Spleen (tissue), 11 donors: ENCODE measurements around the gene CPXM2. TPM values are rescaled to one million over a fixed set of nuclear protein-coding genes. Genes with fewer than 3 reads are reported as not detected.

Source experiments
- DNase-seq: peaks from one replicate; pipeline ENCODE4 v3.0.0-alpha.2; 2020
- H3K27ac ChIP-seq, 8 donors: fragments of 200-600 bp; sonication (generic) in 7 of 8; 1 replicate in 4 of 8; 2 replicates in 4 of 8; pipeline versions ENCODE4 v1.5.0 to v1.8.0; 2016 to 2021; ENCODE audit warnings: inconsistent platforms in 4 of 8, mild to moderate bottlenecking in 4 of 8, moderate library complexity in 1 of 8
- H3K27me3 ChIP-seq, 7 donors: fragments of 200-600 bp; sonication (generic) in 6 of 7; replicated peaks in 1 of 7; 1 replicate in 4 of 7; 2 replicates in 3 of 7; pipeline versions ENCODE4 v1.5.0 to v1.8.0; 2016 to 2021; ENCODE audit warnings: inconsistent platforms in 3 of 7, mild to moderate bottlenecking in 1 of 7
- H3K36me3 ChIP-seq, 6 donors: fragments of 200-600 bp; sonication (generic) in 5 of 6; 1 replicate in 4 of 6; 2 replicates in 2 of 6; pipeline versions ENCODE4 v1.5.0 to v1.8.0; 2016 to 2021; ENCODE audit warnings: inconsistent platforms in 2 of 6
- H3K4me1 ChIP-seq, 6 donors: fragments of 200-600 bp; sonication (generic) in 5 of 6; 1 replicate in 3 of 6; 2 replicates in 3 of 6; pipeline versions ENCODE4 v1.5.0 to v1.8.0; 2016 to 2021; ENCODE audit warnings: inconsistent platforms in 3 of 6
- H3K4me3 ChIP-seq, 8 donors: fragments of 200-600 bp; sonication (generic) in 7 of 8; 1 replicate in 4 of 8; 2 replicates in 4 of 8; pipeline versions ENCODE4 v1.5.0 to v1.8.0; 2016 to 2021; ENCODE audit warnings: inconsistent platforms in 4 of 8, mild to moderate bottlenecking in 4 of 8, moderate library complexity in 2 of 8
- H3K9me3 ChIP-seq, 8 donors: fragments of 200-600 bp; sonication (generic) in 7 of 8; 1 replicate in 4 of 8; 2 replicates in 4 of 8; pipeline versions ENCODE4 v1.5.0 to v1.8.0; 2016 to 2021; ENCODE audit warnings: inconsistent platforms in 4 of 8
- CTCF ChIP-seq, 11 experiments: fragments of 200-600 bp in 7 of 11; fragments of 450-650 bp in 4 of 11; sonication (generic) in 4 of 11; IDR thresholded peaks in 8 of 11; conservative IDR thresholded peaks in 3 of 11; 1 replicate in 7 of 11; 2 replicates in 4 of 11; pipeline versions ENCODE4 v1.4.0 to v1.8.0; 2016 to 2021; ENCODE audit warnings: antibody characterized with exemption in 11 of 11, inconsistent platforms in 4 of 11, mild to moderate bottlenecking in 1 of 11
- POLR2A ChIP-seq, 3 donors: fragments of 450-650 bp; IDR thresholded peaks; one replicate each; pipeline ENCODE4 v1.5.1; 2017; ENCODE audit warnings: antibody characterized with exemption in 3 of 3, mild to moderate bottlenecking in 1 of 3
- POLR2AphosphoS5 ChIP-seq, 3 donors: sonication (generic); formaldehyde crosslinking; IDR thresholded peaks; one replicate each; pipeline ENCODE4 v1.5.1; 2017; ENCODE audit warnings: antibody characterized with exemption in 3 of 3
- WGBS, 5 donors: extraction: QIAGEN DNeasy Blood & Tissue Kit in 3 of 5; methylation state at CpG; one replicate each; pipeline versions ENCODE4 v1.1.5 to v1.1.7; 2013 to 2018; 5-methylcytosine and 5-hydroxymethylcytosine counted together
- intact Hi-C: fragments of 100-400 bp; cut with DNase I; formaldehyde crosslinking; loops from one replicate; pipeline ENCODE4 v1.15.0; 2023; ENCODE audit warnings: low total_unique reads
- polyA plus RNA-seq, 3 donors: library from polyadenylated mRNA; stranded (reverse); fragments of 200-250 nt; gene quantifications; one replicate each; pipeline ENCODE4 v1.2.1, GENCODE V29; 2013
- total RNA-seq, 7 donors: library from RNA; depleted of rRNA in 3 of 7; stranded (reverse); fragments of >200 nt in 3 of 7; fragmentation: NEBNext Ultra II Directional in 4 of 7; extraction: Animal tissue kit (Norgen Biotek cat#: 25700) in 4 of 7; gene quantifications; one replicate each; pipeline versions ENCODE4 v1.1.0 to v1.2.1, GENCODE V29; 2016 to 2021
- donor health status: healthy with polysubstance abuse.
- donor health status: DM: no; HTN: no; CAD: no; lungs with moderate emphysema.
- donor health status: DM: no; HTN: no; CAD: no.
- donor health status: Bipolar disorder and iron deficiency.
- donor health status: healthy.
- donor health status: DM: no; HTN: no; CAD: no.
- donor health status: DM: yes; HTN: yes; CAD: no.

CPXM2 gene
- total and polyA plus RNA-seq, 10 donors = 3.7 to 38.2 (median 21.7) TPM

- intact Hi-C loops = no loop called here
- Histone ChIP-seq H3K36me3 (no peaks in the 10 kb centered on the region), H3K27ac (no peak overlapping the region), H3K27me3 (no peaks in the 10 kb centered on the region), H3K4me1 (peaks cover 0 to 16% (median 0%) of the 10 kb centered on the region in 6 donors), H3K9me3 (no peaks in the 10 kb centered on the region), H3K4me3 (no peak overlapping the region)
- no peak for DNase-seq
- no peak for TF ChIP-seq POLR2AphosphoS5 (IDR thresholded peaks at IDR 0.05)
- TF ChIP-seq CTCF (IDR thresholded peaks at IDR 0.05 in 8 of 11, conservative IDR thresholded peaks at IDR 0.05 in 3 of 11) = no peak
- TF ChIP-seq POLR2A (IDR thresholded peaks at IDR 0.05) = no peak
- WGBS, 5 donors = 53 to 77% (median 62%) methylated on average over 1 of the region's 1 CpG
Measured at GRCh38 chr10:123798856-123799255, 92.8 kb downstream of the CPXM2 start.

GRCh38 chr10:123797813-123798212 is 93.8 kb downstream of the CPXM2 start:
- TF ChIP-seq POLR2A (IDR thresholded peaks at IDR 0.05) (no peak), CTCF (IDR thresholded peaks at IDR 0.05 in 8 of 11, conservative IDR thresholded peaks at IDR 0.05 in 3 of 11) (no peak), POLR2AphosphoS5 (IDR thresholded peaks at IDR 0.05) (no peak)

GRCh38 chr10:123796736-123797135 is 94.9 kb downstream of the CPXM2 start:
- 64 to 73% (median 69%) methylated on average over 5 of the region's 5 CpGs for WGBS, 5 donors
- intact Hi-C loops = no loop called here

More at GRCh38 chr10:123797813-123798212, 93.8 kb downstream of the CPXM2 start:
- WGBS, 5 donors = 90 to 97% (median 93%) methylated on average over 3 of the region's 3 CpGs
- H3K4me1 ChIP-seq = peaks cover 0 to 16% (median 0%) of the 10 kb centered on the region in 6 donors
- intact Hi-C loops = no loop called here
- no peaks in the 10 kb centered on the region for H3K27me3 ChIP-seq
- H3K36me3 ChIP-seq = no peaks in the 10 kb centered on the region
- no peak overlapping the region for H3K4me3 ChIP-seq
- no peak for DNase-seq
- H3K9me3 ChIP-seq = no peaks in the 10 kb centered on the region
- no peak overlapping the region for H3K27ac ChIP-seq

More at GRCh38 chr10:123796736-123797135, 94.9 kb downstream of the CPXM2 start:
- H3K4me1 ChIP-seq = peaks cover 0 to 16% (median 0%) of the 10 kb centered on the region in 6 donors
- H3K36me3 ChIP-seq = peaks cover 0 to 2% (median 0%) of the 10 kb centered on the region in 6 donors
- peaks cover 0 to under 1% (median 0%) of the 10 kb centered on the region in 8 donors for H3K9me3 ChIP-seq
- TF ChIP-seq POLR2A (IDR thresholded peaks at IDR 0.05) (no peak), POLR2AphosphoS5 (IDR thresholded peaks at IDR 0.05) (no peak), CTCF (IDR thresholded peaks at IDR 0.05 in 8 of 11, conservative IDR thresholded peaks at IDR 0.05 in 3 of 11) (no peak)
- H3K4me3 ChIP-seq = no peak overlapping the region
- peaks cover 0 to 4% (median 0%) of the 10 kb centered on the region in 7 donors for H3K27me3 ChIP-seq
- no peak for DNase-seq
- H3K27ac ChIP-seq = no peak overlapping the region
